ENCODE data around the gene SYCE3.

The SYCE3 gene

GRCh38 chr22:50518606-50519005, 44.1 kb downstream of the SYCE3 start:
- H4K20me1 ChIP-seq (ENCODE audit: insufficient read depth, low read length): peaks cover 7% of the 10 kb centered on the region; the same call in 1 of the 2 replicates

DNA sequence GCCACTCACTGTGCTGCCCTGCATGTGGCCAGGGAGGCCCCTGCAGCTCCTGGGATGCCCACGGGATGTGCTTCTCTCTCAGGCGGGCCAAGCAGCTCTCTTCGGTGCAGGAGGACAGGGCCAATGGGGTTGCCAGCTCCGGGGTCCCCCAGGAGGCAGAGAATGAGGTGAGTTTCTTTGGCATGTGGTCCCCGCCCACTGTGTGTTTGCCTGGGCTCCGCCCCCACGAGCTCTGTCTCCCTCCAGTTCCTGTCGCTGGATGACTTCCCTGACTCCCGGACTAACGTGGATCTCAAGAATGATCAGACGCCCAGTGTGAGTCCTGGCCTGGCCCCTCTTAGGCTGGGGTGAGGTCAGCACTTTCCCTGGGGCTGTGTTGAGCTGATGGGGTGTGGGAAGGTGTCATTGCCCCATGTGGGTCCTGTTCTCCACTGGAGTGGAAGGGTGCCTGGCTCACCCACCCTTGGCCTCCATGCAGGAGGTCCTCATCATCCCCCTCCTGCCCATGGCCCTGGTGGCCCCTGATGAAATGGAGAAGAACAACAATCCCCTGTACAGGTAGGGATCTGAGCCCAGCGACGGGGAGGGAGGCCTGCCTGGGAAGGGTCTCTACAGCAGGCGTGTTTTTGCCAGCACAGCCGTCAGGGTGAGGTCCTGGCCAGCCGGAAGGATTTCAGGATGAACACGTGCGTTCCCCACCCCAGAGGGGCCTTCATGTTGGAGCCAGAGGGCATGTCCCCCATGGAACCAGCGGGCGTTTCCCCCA, 45.0 kb downstream of the SYCE3 start:
- Histone ChIP-seq H3K4me3 (ENCODE audit: low read length) (no peak overlapping the region), H3K4me2 (ENCODE audit: low read depth, low read length) (no peak overlapping the region), H3K9me2 (replicated peaks; ENCODE audit: insufficient read depth, low read length) (no peaks in the 10 kb centered on the region), H3K9me3 (replicated peaks; ENCODE audit: insufficient read depth, low read length) (no peaks in the 10 kb centered on the region), H3K9ac (ENCODE audit: low read length) (no peak overlapping the region), H3K4me1 (ENCODE audit: low read length) (no peaks in the 10 kb centered on the region), H3K79me2 (ENCODE audit: low read length) (peaks cover 63% of the 10 kb centered on the region), H3F3A (ENCODE audit: insufficient read depth, low read length) (no peaks in the 10 kb centered on the region), H3K27ac (ENCODE audit: low read length) (no peak overlapping the region), H3K36me3 (replicated peaks; ENCODE audit: insufficient read depth, low read length) (0 out of 2 replicates have a peak, but pooled peaks cover 3% of the 10 kb centered on the region), H2AFZ (ENCODE audit: low read length) (no peak overlapping the region), H3K27me3 (replicated peaks; ENCODE audit: insufficient read depth, low read length) (no peaks in the 10 kb centered on the region), H4K20me1 (ENCODE audit: insufficient read depth, low read length) (peaks cover 7% of the 10 kb centered on the region; the same call in 1 of the 2 replicates)
- TF ChIP-seq EZH2phosphoT487 (IDR thresholded peaks at IDR 0.05; ENCODE audit: low read length) (no peak), CTCF (IDR thresholded peaks at IDR 0.05; ENCODE audit: low read length) (no peak), EZH2 (optimal IDR thresholded peaks at IDR 0.05; ENCODE audit: low read depth, low read length) (no peak)
- no peak for DNase-seq

More at GRCh38 chr22:50518606-50519005, 44.1 kb downstream of the SYCE3 start:
- no peaks in the 10 kb centered on the region for H3K27me3 ChIP-seq (replicated peaks; ENCODE audit: insufficient read depth, low read length)
- H3F3A ChIP-seq (ENCODE audit: insufficient read depth, low read length): no peaks in the 10 kb centered on the region; the same call in 1 of the 2 replicates
- no peaks in the 10 kb centered on the region for H3K9me3 ChIP-seq (replicated peaks; ENCODE audit: insufficient read depth, low read length)
- H3K27ac ChIP-seq (ENCODE audit: low read length): no peak overlapping the region
- H3K4me2 ChIP-seq (ENCODE audit: low read depth, low read length): no peak overlapping the region
- TF ChIP-seq EZH2phosphoT487 (IDR thresholded peaks at IDR 0.05; ENCODE audit: low read length): no peak
- no peak for TF ChIP-seq CTCF (IDR thresholded peaks at IDR 0.05; ENCODE audit: low read length)
- no peak for TF ChIP-seq EZH2 (optimal IDR thresholded peaks at IDR 0.05; ENCODE audit: low read depth, low read length)
- no peak overlapping the region for H2AFZ ChIP-seq (ENCODE audit: low read length)
- no peak overlapping the region for H3K4me3 ChIP-seq (ENCODE audit: low read length)
- no peaks in the 10 kb centered on the region for H3K9me2 ChIP-seq (replicated peaks; ENCODE audit: insufficient read depth, low read length)
- 0 out of 2 replicates have a peak, but pooled peaks cover 4% of the 10 kb centered on the region for H3K4me1 ChIP-seq (ENCODE audit: low read length)
- H3K36me3 ChIP-seq (replicated peaks; ENCODE audit: insufficient read depth, low read length): 0 out of 2 replicates have a peak, but pooled peaks cover 3% of the 10 kb centered on the region
- H3K9ac ChIP-seq (ENCODE audit: low read length): no peak overlapping the region
- no peak for DNase-seq
- peaks cover 63% of the 10 kb centered on the region for H3K79me2 ChIP-seq (ENCODE audit: low read length)

DNA sequence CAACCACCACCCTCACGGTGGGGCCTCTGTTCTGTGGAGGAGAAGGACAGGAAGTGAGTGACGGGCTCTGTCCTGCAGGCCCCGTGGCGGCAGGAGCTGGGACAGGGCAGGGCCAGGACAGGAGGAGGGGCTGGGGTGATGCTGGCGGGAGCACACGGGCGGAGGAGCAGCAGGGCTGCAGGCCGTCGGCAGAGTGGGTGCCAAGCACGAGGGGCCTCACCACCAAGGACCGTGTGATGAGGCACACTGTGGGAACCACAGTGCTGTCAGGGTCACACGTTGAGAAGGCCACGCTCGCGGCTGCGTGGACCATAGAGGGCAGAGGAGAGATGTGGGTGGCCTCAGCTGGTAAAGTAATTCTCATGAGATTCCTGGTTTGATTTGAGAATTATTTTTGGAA, 45.8 kb downstream of the SYCE3 start:
- Histone ChIP-seq H3K79me2 (ENCODE audit: low read length) (peaks cover 66% of the 10 kb centered on the region), H3K9me2 (replicated peaks; ENCODE audit: insufficient read depth, low read length) (no peaks in the 10 kb centered on the region), H4K20me1 (ENCODE audit: insufficient read depth, low read length) (peaks cover 7% of the 10 kb centered on the region; the same call in 1 of the 2 replicates), H3K27me3 (replicated peaks; ENCODE audit: insufficient read depth, low read length) (no peaks in the 10 kb centered on the region), H3K9ac (ENCODE audit: low read length) (no peak overlapping the region), H3K27ac (ENCODE audit: low read length) (no peak overlapping the region), H3K4me3 (ENCODE audit: low read length) (no peak overlapping the region), H3K9me3 (replicated peaks; ENCODE audit: insufficient read depth, low read length) (no peaks in the 10 kb centered on the region), H3K4me1 (ENCODE audit: low read length) (no peaks in the 10 kb centered on the region), H3F3A (ENCODE audit: insufficient read depth, low read length) (no peaks in the 10 kb centered on the region), H2AFZ (ENCODE audit: low read length) (no peak overlapping the region), H3K36me3 (replicated peaks; ENCODE audit: insufficient read depth, low read length) (0 out of 2 replicates have a peak, but pooled peaks cover 3% of the 10 kb centered on the region), H3K4me2 (ENCODE audit: low read depth, low read length) (no peak overlapping the region)
- TF ChIP-seq CTCF (IDR thresholded peaks at IDR 0.05; ENCODE audit: low read length) (no peak), EZH2phosphoT487 (IDR thresholded peaks at IDR 0.05; ENCODE audit: low read length) (no peak), EZH2 (optimal IDR thresholded peaks at IDR 0.05; ENCODE audit: low read depth, low read length) (no peak)
- DNase-seq: no peak

Data from MM.1S (cell line).